ENCODE results near the gene SLC25A27. TPM values are rescaled to one million over a fixed set of nuclear protein-coding genes. Genes with fewer than 3 reads are reported as not detected.

The SLC25A27 gene
- polyA plus RNA-seq, 1 donor (not counting 4 experiments of a cell fraction or from before 2014, with no cell fraction given) = 10.4 TPM

DNA sequence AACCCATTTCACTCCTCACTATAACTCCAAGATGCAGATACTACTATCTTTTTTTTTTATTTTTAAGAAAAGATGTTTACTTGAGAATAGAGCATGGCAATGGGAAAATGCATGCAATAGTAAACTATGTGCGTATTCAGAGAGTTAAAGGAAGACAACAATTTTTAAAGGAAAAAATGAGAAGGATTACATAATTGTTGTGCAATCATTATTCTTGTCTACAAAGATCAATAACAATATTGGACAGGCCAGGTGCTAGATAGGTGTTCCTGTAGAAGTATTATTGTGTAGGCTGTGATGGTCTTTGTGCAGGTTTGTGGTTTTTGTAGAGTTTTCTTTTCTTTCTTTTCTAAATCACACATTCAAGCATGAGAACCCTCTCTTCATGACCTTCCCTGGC, 20.7 kb upstream of the SLC25A27 start:
- H2AFZ ChIP-seq (ENCODE audit: control insufficient read depth, low read length) = no peak overlapping the region
- no peak for FAIRE-seq

GRCh38 chr6:46635462-46635861, 17.3 kb upstream of the SLC25A27 start:
- H3K4me2 ChIP-seq (ENCODE audit: control insufficient read depth, extremely low read depth, insufficient read depth, low read depth, low read length) = no peak overlapping the region
- DNase-seq (ENCODE audit: low read depth, low spot score) (no peak), FAIRE-seq (no peak)
- dilution Hi-C loops (cut with MboI; ENCODE audit: extremely low pct_ligation_motif_present, low sequenced_read_pairs) = no loop called here
- no peak overlapping the region for H3K4me3 ChIP-seq (ENCODE audit: control insufficient read depth in 2 of 3, extremely low read depth in 1 of 3, insufficient read depth in 2 of 3, low read depth in 1 of 3, low read length in 3 of 3)
- no peak overlapping the region for H3K27ac ChIP-seq (ENCODE audit: control insufficient read depth, insufficient read depth, low read length)
- H3K27me3 ChIP-seq (ENCODE audit: control insufficient read depth, extremely low read depth, insufficient read depth, low read length) = no peaks in the 10 kb centered on the region
- no peaks in the 10 kb centered on the region for H3K9me1 ChIP-seq (ENCODE audit: control insufficient read depth, extremely low read depth, insufficient read depth, low read length)
- no peaks in the 10 kb centered on the region for H3K9me3 ChIP-seq (ENCODE audit: control insufficient read depth, low read depth, low read length)
- H3K79me2 ChIP-seq (ENCODE audit: control insufficient read depth, insufficient read depth, low read length) = no peaks in the 10 kb centered on the region
- H3K36me3 ChIP-seq (ENCODE audit: control insufficient read depth in 2 of 2, extremely low read depth in 1 of 2, insufficient read depth in 2 of 2, low read length in 2 of 2) = no peaks in the 10 kb centered on the region
- H3K9ac ChIP-seq (ENCODE audit: control insufficient read depth, extremely low read depth, insufficient read depth, low read length) = no peak overlapping the region
- H2AFZ ChIP-seq (ENCODE audit: control insufficient read depth, low read length) = no peak overlapping the region
- no peaks in the 10 kb centered on the region for H4K20me1 ChIP-seq (ENCODE audit: control insufficient read depth, extremely low read depth, insufficient read depth, low read length)
- peaks cover 22% of the 10 kb centered on the region for H3K4me1 ChIP-seq (ENCODE audit: control insufficient read depth, extremely low read depth, insufficient read depth, low read length)
- TF ChIP-seq, protein P1, sequence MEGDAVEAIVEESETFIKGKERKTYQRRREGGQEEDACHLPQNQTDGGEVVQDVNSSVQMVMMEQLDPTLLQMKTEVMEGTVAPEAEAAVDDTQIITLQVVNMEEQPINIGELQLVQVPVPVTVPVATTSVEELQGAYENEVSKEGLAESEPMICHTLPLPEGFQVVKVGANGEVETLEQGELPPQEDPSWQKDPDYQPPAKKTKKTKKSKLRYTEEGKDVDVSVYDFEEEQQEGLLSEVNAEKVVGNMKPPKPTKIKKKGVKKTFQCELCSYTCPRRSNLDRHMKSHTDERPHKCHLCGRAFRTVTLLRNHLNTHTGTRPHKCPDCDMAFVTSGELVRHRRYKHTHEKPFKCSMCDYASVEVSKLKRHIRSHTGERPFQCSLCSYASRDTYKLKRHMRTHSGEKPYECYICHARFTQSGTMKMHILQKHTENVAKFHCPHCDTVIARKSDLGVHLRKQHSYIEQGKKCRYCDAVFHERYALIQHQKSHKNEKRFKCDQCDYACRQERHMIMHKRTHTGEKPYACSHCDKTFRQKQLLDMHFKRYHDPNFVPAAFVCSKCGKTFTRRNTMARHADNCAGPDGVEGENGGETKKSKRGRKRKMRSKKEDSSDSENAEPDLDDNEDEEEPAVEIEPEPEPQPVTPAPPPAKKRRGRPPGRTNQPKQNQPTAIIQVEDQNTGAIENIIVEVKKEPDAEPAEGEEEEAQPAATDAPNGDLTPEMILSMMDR (optimal IDR thresholded peaks at IDR 0.05 in 1 of 3, IDR thresholded peaks at IDR 0.05 in 1 of 3, conservative IDR thresholded peaks at IDR 0.05 in 1 of 3; ENCODE audit: extremely low read depth in 1 of 3, insufficient read depth in 2 of 3, low read length in 3 of 3) = no peak

More for the DNA sequence above, 20.7 kb upstream of the SLC25A27 start:
- H3K36me3 ChIP-seq (ENCODE audit: control insufficient read depth in 2 of 2, extremely low read depth in 1 of 2, insufficient read depth in 2 of 2, low read length in 2 of 2) = no peaks in the 10 kb centered on the region
- H3K9me3 ChIP-seq (ENCODE audit: control insufficient read depth, low read depth, low read length) = no peaks in the 10 kb centered on the region
- no peaks in the 10 kb centered on the region for H3K27me3 ChIP-seq (ENCODE audit: control insufficient read depth, extremely low read depth, insufficient read depth, low read length)
- DNase-seq (ENCODE audit: low read depth, low spot score) = no peak
- H3K9me1 ChIP-seq (ENCODE audit: control insufficient read depth, extremely low read depth, insufficient read depth, low read length) = no peaks in the 10 kb centered on the region
- no peaks in the 10 kb centered on the region for H3K79me2 ChIP-seq (ENCODE audit: control insufficient read depth, insufficient read depth, low read length)
- H3K27ac ChIP-seq (ENCODE audit: control insufficient read depth, insufficient read depth, low read length) = no peak overlapping the region
- no peaks in the 10 kb centered on the region for H4K20me1 ChIP-seq (ENCODE audit: control insufficient read depth, extremely low read depth, insufficient read depth, low read length)
- no peak overlapping the region for H3K4me3 ChIP-seq (ENCODE audit: control insufficient read depth in 2 of 3, extremely low read depth in 1 of 3, insufficient read depth in 2 of 3, low read depth in 1 of 3, low read length in 3 of 3)
- no peak overlapping the region for H3K4me2 ChIP-seq (ENCODE audit: control insufficient read depth, extremely low read depth, insufficient read depth, low read depth, low read length)
- TF ChIP-seq, protein P1 (optimal IDR thresholded peaks at IDR 0.05 in 1 of 3, IDR thresholded peaks at IDR 0.05 in 1 of 3, conservative IDR thresholded peaks at IDR 0.05 in 1 of 3; ENCODE audit: extremely low read depth in 1 of 3, insufficient read depth in 2 of 3, low read length in 3 of 3) = no peak
- TF ChIP-seq EZH2 (IDR thresholded peaks at IDR 0.05; ENCODE audit: low read length) = no peak
- H3K4me1 ChIP-seq (ENCODE audit: control insufficient read depth, extremely low read depth, insufficient read depth, low read length) = peaks cover 4% of the 10 kb centered on the region
- no peak overlapping the region for H3K9ac ChIP-seq (ENCODE audit: control insufficient read depth, extremely low read depth, insufficient read depth, low read length)
- dilution Hi-C loops (cut with MboI; ENCODE audit: extremely low pct_ligation_motif_present, low sequenced_read_pairs) = no loop called here

All from keratinocyte (primary cell).